SK-N-SH (cell line): Measurements from ENCODE around the gene CHD9. TPM values are rescaled to one million over a fixed set of nuclear protein-coding genes. Genes with fewer than 3 reads are reported as not detected.

Experiments used
- CTCF ChIA-PET: fragments of 300-600, 350-600 bp; formaldehyde crosslinking; extraction: SDS; loops from one replicate; lab custom pipeline; 2021; lab: Yijun Ruan, JAX
- POLR2A ChIA-PET: fragments of 350-600 bp; sonication (Branson Sonifier 250); formaldehyde crosslinking; extraction: SDS; loops from one replicate; lab custom pipeline; 2020; ENCODE audit warnings: antibody characterized with exemption, inconsistent platforms; lab: Yijun Ruan, JAX
- DNase-seq: peaks from one replicate; pipeline ENCODE4 v3.0.0; 2012
- H2AFZ ChIP-seq: fragments of 200-600 bp; sonication (generic); 2 replicates; pipeline ENCODE4 v1.8.1; 2016; ENCODE audit warnings: antibody characterized with exemption, mild to moderate bottlenecking, low read depth
- H3F3A ChIP-seq: fragments of 200-600 bp; sonication (generic); replicated peaks from 2 replicates; pipeline ENCODE3; 2016; ENCODE audit warnings: antibody characterized with exemption, mild to moderate bottlenecking; ENCODE audit not compliant: insufficient read depth
- H3K27ac ChIP-seq, 2 experiments: fragments of 200-500 bp in 1 of 2; fragments of 200-600 bp in 1 of 2; sonication (Bioruptor generic) in 1 of 2; sonication (generic), shearing (Covaris generic) in 1 of 2; 2 replicates each; pipeline versions ENCODE4 v1.5.1 to v1.6.1; 2014 to 2016; ENCODE audit warnings: low read depth in 2 of 2, inconsistent platforms in 1 of 2, low read length in 1 of 2, mild to moderate bottlenecking in 1 of 2, mixed read lengths in 1 of 2
- H3K27me3 ChIP-seq: fragments of 200-600 bp; sonication (generic), shearing (Covaris generic); 2 replicates; pipeline ENCODE4 v1.6.1; 2016; ENCODE audit warnings: mixed run types; ENCODE audit not compliant: insufficient read depth
- H3K36me3 ChIP-seq, 2 experiments: fragments of 200-500 bp in 1 of 2; fragments of 200-600 bp in 1 of 2; sonication (Bioruptor generic) in 1 of 2; sonication (generic) in 1 of 2; replicated peaks in 1 of 2; 2 replicates each; pipeline versions ENCODE3 to v1.5.1; 2014 to 2016; ENCODE audit warnings: low read length in 1 of 2, mild to moderate bottlenecking in 1 of 2; ENCODE audit not compliant: insufficient read depth in 2 of 2, control insufficient read depth in 1 of 2
- H3K4me1 ChIP-seq, 2 experiments: fragments of 200-500 bp in 1 of 2; fragments of 200-600 bp in 1 of 2; sonication (Bioruptor generic) in 1 of 2; sonication (generic), shearing (Covaris generic) in 1 of 2; 2 replicates each; pipeline versions ENCODE4 v1.5.1 to v1.6.1; 2014 to 2016; ENCODE audit warnings: low read depth in 1 of 2, low read length in 1 of 2, mixed run types in 1 of 2; ENCODE audit not compliant: insufficient read depth in 2 of 2, control insufficient read depth in 1 of 2
- H3K4me2 ChIP-seq: fragments of 200-600 bp; sonication (generic), shearing (Covaris generic); 2 replicates; pipeline ENCODE4 v1.6.1; 2017; ENCODE audit warnings: mixed run types
- H3K4me3 ChIP-seq, 2 experiments: fragments of 200-500 bp in 1 of 2; fragments of 200-600 bp in 1 of 2; sonication (Bioruptor generic) in 1 of 2; sonication (generic), shearing (Covaris generic) in 1 of 2; 2 replicates each; pipeline versions ENCODE4 v1.5.1 to v1.8.1; 2014 to 2016; ENCODE audit warnings: low read depth in 2 of 2, inconsistent platforms in 1 of 2, low read length in 1 of 2, mild to moderate bottlenecking in 1 of 2, mixed read lengths in 1 of 2, moderate library complexity in 1 of 2
- H3K79me2 ChIP-seq: fragments of 200-600 bp; sonication (generic); 2 replicates; pipeline ENCODE4 v1.8.1; 2017; ENCODE audit warnings: mild to moderate bottlenecking; ENCODE audit not compliant: insufficient read depth
- H3K9ac ChIP-seq: fragments of 200-600 bp; sonication (generic); 2 replicates; pipeline ENCODE4 v1.6.1; 2017; ENCODE audit warnings: mixed run types
- H3K9me2 ChIP-seq: fragments of 200-600 bp; sonication (generic); 2 replicates; pipeline ENCODE4 v1.6.1; 2017; ENCODE audit warnings: mixed run types
- H3K9me3 ChIP-seq: fragments of 200-600 bp; sonication (generic); 2 replicates; pipeline ENCODE4 v1.6.1; 2017; ENCODE audit warnings: mixed run types, mild to moderate bottlenecking, moderate library complexity
- H4K20me1 ChIP-seq: fragments of 200-600 bp; sonication (generic); 2 replicates; pipeline ENCODE4 v1.6.1; 2017; ENCODE audit warnings: mild to moderate bottlenecking, mixed run types; ENCODE audit not compliant: insufficient read depth
- ELF1 ChIP-seq: IDR thresholded peaks from 2 replicates; pipeline ENCODE4 v1.4.0; 2012
- EZH2phosphoT487 ChIP-seq: fragments of 200-600 bp; sonication (generic); IDR thresholded peaks from 2 replicates; pipeline ENCODE4 v1.6.1; 2017; ENCODE audit warnings: low read depth, mixed run types, mild to moderate bottlenecking, antibody characterized with exemption, moderate library complexity, borderline replicate concordance
- FOXJ3 ChIP-seq: sonication (generic); formaldehyde crosslinking; IDR thresholded peaks from 2 replicates; pipeline ENCODE4 v1.5.1; 2020; ENCODE audit warnings: mild to moderate bottlenecking, missing genetic modification reagents
- POLR2AphosphoS5 ChIP-seq: IDR thresholded peaks from 2 replicates; pipeline ENCODE4 v1.6.1; 2012; ENCODE audit warnings: low read depth, low read length
- REST ChIP-seq: IDR thresholded peaks from 2 replicates; pipeline ENCODE4 v1.6.1; 2012; ENCODE audit warnings: mild to moderate bottlenecking, low read depth, low read length, moderate library complexity
- SIN3A ChIP-seq: IDR thresholded peaks from 2 replicates; pipeline ENCODE4 v1.6.1; 2012; ENCODE audit warnings: low read depth, mild to moderate bottlenecking, low read length, moderate library complexity, borderline replicate concordance
- TAF1 ChIP-seq: IDR thresholded peaks from 2 replicates; pipeline ENCODE4 v1.6.1; 2012; ENCODE audit warnings: low read depth, mild to moderate bottlenecking, low read length, moderate library complexity, borderline replicate concordance
- TCF12 ChIP-seq: IDR thresholded peaks from 2 replicates; pipeline ENCODE4 v1.4.0; 2012
- WGBS: methylation state at CpG from one replicate; pipeline ENCODE4 v1.1.6; 2017; ENCODE audit warnings: low lambda C conversion rate; 5-methylcytosine and 5-hydroxymethylcytosine counted together
- polyA plus RNA-seq, 3 experiments: library from polyadenylated mRNA; depleted of rRNA; stranded (reverse); fragments of >200 nt; gene quantifications; 2 replicates each; pipeline ENCODE4 v1.2.3, GENCODE V29; 2012
- TF ChIP-seq, protein P1 (sequence below): IDR thresholded peaks from 2 replicates; pipeline ENCODE4 v1.4.0; 2012; ENCODE audit warnings: low read depth
- TF ChIP-seq, protein P2 (sequence below): IDR thresholded peaks from 2 replicates; pipeline ENCODE4; 2012
- TF ChIP-seq, protein P3 (sequence below): IDR thresholded peaks from 2 replicates; pipeline ENCODE4 v1.4.0; 2012; ENCODE audit warnings: low read depth, borderline replicate concordance

The CHD9 gene
- polyA plus RNA-seq, 1 of the 3 experiments (the other 2 are of a cell fraction), result 6.2 TPM

DNA sequence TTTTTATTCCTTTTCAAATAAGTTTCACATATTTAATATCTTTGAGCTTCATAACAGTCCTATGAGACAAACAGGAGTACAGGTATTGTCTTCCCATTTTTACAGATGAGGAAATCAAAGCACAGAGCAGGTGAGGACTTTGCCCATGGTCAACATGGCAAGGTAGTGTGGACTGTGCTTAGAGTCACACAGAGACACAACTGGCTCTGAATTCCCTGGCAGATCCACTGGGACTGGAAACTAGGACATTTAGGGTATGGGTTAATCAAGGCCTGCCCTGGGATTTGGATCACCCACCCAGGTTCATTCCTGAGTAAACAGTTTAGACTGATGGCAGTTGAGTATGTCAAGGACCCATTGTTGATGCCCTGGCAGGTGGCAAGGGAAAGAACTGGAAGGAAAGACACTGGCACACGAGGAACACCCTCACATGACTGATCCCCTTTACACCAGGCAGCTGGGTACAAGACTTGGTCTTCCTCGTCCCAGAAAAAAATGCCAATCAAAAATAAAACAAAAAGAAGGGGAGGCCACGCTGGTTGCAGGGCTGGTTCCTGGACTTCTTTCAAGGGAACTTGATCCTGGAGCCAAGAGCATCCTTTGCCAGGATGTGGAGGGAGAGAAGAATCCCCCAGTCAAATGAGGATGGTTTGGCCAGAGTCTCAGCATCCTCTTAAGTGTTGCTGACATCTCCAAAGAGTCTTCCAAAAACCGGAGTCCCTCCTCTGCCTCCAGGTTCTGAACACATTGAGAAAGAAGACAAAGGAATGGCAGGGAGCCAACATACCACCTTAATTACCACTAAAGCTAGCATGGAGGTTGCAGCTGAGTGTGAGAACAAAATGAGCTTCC is 34.9 kb downstream of the CHD9 start:
- H3K27ac ChIP-seq, result peak overlapping the region; percentile 98 to 100
- peaks cover 60 to 64% of the 10 kb centered on the region in 2 experiments for H3K4me1 ChIP-seq
- peak overlapping the region; percentile 67; the same call in 1 of the 2 replicates for H3K9ac ChIP-seq
- H3K4me3 ChIP-seq, result no peak overlapping the region
- H3K36me3 ChIP-seq, result no peaks in the 10 kb centered on the region
- no peak overlapping the region for H2AFZ ChIP-seq
- no peaks in the 10 kb centered on the region for H3K9me3 ChIP-seq
- ChIA-PET CTCF (interaction anchor here (0.9 to 1.0 kb wide), 2 partner anchors 9 to 11 kb away, joined by 3 read pairs; no protein-coding TSS in a partner anchor), POLR2A (interaction anchor here (0.9 to 1.0 kb wide), 2 partner anchors 9 to 11 kb away, joined by 3 read pairs; no protein-coding TSS in a partner anchor)
- no peaks in the 10 kb centered on the region for H4K20me1 ChIP-seq
- no peaks in the 10 kb centered on the region for H3K27me3 ChIP-seq
- 74% methylated on average over 4 of the region's 4 CpGs for WGBS
- H3K4me2 ChIP-seq, result peak overlapping the region; percentile 85; the same call in 1 of the 2 replicates
- TF ChIP-seq, protein P1, sequence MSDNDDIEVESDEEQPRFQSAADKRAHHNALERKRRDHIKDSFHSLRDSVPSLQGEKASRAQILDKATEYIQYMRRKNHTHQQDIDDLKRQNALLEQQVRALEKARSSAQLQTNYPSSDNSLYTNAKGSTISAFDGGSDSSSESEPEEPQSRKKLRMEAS, result no peak
- TF ChIP-seq TAF1 (no peak), TCF12 (no peak), POLR2AphosphoS5 (no peak), REST (no peak), EZH2phosphoT487 (no peak)
- TF ChIP-seq, protein P2, sequence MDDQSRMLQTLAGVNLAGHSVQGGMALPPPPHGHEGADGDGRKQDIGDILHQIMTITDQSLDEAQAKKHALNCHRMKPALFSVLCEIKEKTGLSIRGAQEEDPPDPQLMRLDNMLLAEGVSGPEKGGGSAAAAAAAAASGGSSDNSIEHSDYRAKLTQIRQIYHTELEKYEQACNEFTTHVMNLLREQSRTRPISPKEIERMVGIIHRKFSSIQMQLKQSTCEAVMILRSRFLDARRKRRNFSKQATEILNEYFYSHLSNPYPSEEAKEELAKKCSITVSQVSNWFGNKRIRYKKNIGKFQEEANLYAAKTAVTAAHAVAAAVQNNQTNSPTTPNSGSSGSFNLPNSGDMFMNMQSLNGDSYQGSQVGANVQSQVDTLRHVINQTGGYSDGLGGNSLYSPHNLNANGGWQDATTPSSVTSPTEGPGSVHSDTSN, result no peak
- H3K9me2 ChIP-seq, result no peaks in the 10 kb centered on the region
- peaks cover 40% of the 10 kb centered on the region for H3F3A ChIP-seq
- H3K79me2 ChIP-seq, result peaks cover 18% of the 10 kb centered on the region
- no peak for DNase-seq

GRCh38 chr16:53090286-53090590 is 35.4 kb downstream of the CHD9 start:
- DNase-seq, result no peak
- Histone ChIP-seq H3K9me3 (no peaks in the 10 kb centered on the region), H4K20me1 (no peaks in the 10 kb centered on the region), H3K27ac (peak overlapping the region; percentile 98 to 100), H3K27me3 (no peaks in the 10 kb centered on the region), H3F3A (peaks cover 35% of the 10 kb centered on the region), H3K9ac (peak overlapping the region; percentile 67; the same call in 1 of the 2 replicates), H3K4me1 (peaks cover 54 to 58% of the 10 kb centered on the region in 2 experiments), H3K9me2 (no peaks in the 10 kb centered on the region), H3K79me2 (peaks cover 23% of the 10 kb centered on the region), H3K4me3 (no peak overlapping the region), H3K4me2 (peak overlapping the region; percentile 85; the same call in 1 of the 2 replicates), H3K36me3 (no peaks in the 10 kb centered on the region), H2AFZ (no peak overlapping the region)
- ChIA-PET CTCF (interaction anchor here (0.9 to 1.0 kb wide), 2 partner anchors 9 to 12 kb away, joined by 3 read pairs; no protein-coding TSS in a partner anchor), POLR2A (interaction anchor here (0.6 to 1.0 kb wide), 3 partner anchors 10 to 18 kb away, joined by 3 to 6 read pairs (median 3); no protein-coding TSS in a partner anchor)
- WGBS, result 73% methylated on average over 4 of the region's 5 CpGs
- TF ChIP-seq TCF12, result no peak
- TF ChIP-seq ELF1, result no peak
- TF ChIP-seq, protein P3, sequence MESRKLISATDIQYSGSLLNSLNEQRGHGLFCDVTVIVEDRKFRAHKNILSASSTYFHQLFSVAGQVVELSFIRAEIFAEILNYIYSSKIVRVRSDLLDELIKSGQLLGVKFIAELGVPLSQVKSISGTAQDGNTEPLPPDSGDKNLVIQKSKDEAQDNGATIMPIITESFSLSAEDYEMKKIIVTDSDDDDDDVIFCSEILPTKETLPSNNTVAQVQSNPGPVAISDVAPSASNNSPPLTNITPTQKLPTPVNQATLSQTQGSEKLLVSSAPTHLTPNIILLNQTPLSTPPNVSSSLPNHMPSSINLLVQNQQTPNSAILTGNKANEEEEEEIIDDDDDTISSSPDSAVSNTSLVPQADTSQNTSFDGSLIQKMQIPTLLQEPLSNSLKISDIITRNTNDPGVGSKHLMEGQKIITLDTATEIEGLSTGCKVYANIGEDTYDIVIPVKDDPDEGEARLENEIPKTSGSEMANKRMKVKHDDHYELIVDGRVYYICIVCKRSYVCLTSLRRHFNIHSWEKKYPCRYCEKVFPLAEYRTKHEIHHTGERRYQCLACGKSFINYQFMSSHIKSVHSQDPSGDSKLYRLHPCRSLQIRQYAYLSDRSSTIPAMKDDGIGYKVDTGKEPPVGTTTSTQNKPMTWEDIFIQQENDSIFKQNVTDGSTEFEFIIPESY, result no peak
- no peak for TF ChIP-seq SIN3A
- no peak for TF ChIP-seq FOXJ3 (CRISPR knock-in tag)
